Astrocyte (in vitro differentiated cells and primary cell): ENCODE measurements around the gene FGF2.
"Not testable (repeated sequence)": the region's sequence is repeated elsewhere in the genome, so short reads cannot be mapped to it uniquely, and the experiment has no call there.

Source experiments
- EZH2 ChIP-seq: IDR thresholded peaks from 2 replicates; pipeline ENCODE4 v1.6.1; 2012; ENCODE audit warnings: mild to moderate bottlenecking, low read length, inconsistent platforms; ENCODE audit not compliant: insufficient read depth
- TF ChIP-seq, protein P1 (sequence below): IDR thresholded peaks from 2 replicates; pipeline ENCODE4 v1.5.1; 2011; ENCODE audit warnings: low read depth, mild to moderate bottlenecking, inconsistent platforms, low read length, moderate library complexity; ENCODE audit not compliant: insufficient read depth

DNA sequence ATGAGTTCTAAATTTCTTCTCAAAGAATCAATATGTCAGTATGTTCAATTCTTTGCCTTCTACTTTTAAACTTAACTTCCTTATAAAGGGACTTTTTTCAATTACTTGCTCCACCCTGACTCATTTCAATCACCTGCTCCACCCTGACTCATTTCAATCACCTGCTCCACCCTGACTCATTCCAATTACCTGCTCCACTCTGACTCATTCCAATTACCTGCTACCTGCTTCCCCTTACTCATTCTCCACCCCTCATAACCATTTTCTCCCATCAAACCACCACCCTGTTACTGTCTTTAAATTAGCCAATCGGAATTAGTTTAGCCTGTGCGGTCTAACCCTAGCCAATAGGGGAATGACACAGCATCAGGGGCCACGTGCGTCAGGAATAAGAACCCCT, 40.3 kb upstream of the FGF2 start:
- TF ChIP-seq, protein P1, sequence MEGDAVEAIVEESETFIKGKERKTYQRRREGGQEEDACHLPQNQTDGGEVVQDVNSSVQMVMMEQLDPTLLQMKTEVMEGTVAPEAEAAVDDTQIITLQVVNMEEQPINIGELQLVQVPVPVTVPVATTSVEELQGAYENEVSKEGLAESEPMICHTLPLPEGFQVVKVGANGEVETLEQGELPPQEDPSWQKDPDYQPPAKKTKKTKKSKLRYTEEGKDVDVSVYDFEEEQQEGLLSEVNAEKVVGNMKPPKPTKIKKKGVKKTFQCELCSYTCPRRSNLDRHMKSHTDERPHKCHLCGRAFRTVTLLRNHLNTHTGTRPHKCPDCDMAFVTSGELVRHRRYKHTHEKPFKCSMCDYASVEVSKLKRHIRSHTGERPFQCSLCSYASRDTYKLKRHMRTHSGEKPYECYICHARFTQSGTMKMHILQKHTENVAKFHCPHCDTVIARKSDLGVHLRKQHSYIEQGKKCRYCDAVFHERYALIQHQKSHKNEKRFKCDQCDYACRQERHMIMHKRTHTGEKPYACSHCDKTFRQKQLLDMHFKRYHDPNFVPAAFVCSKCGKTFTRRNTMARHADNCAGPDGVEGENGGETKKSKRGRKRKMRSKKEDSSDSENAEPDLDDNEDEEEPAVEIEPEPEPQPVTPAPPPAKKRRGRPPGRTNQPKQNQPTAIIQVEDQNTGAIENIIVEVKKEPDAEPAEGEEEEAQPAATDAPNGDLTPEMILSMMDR = not testable (repeated sequence)
- TF ChIP-seq EZH2 = not testable (repeated sequence)
